ENCODE data around the gene SLAIN1.

Gene SLAIN1

GRCh38 chr13:77674852-77675251 is 22.6 kb upstream of the SLAIN1 start:
- no peaks in the 10 kb centered on the region for H3K36me3 ChIP-seq

GRCh38 chr13:77678691-77679235 is 18.7 kb upstream of the SLAIN1 start:
- Histone ChIP-seq H3K36me3 (no peaks in the 10 kb centered on the region), H3K9me3 (no peaks in the 10 kb centered on the region), H3K4me1 (no peaks in the 10 kb centered on the region), H3K4me3 (ENCODE audit: low read depth, low read length) (no peak overlapping the region), H3K27me3 (no peaks in the 10 kb centered on the region)
- TF ChIP-seq, protein P1, sequence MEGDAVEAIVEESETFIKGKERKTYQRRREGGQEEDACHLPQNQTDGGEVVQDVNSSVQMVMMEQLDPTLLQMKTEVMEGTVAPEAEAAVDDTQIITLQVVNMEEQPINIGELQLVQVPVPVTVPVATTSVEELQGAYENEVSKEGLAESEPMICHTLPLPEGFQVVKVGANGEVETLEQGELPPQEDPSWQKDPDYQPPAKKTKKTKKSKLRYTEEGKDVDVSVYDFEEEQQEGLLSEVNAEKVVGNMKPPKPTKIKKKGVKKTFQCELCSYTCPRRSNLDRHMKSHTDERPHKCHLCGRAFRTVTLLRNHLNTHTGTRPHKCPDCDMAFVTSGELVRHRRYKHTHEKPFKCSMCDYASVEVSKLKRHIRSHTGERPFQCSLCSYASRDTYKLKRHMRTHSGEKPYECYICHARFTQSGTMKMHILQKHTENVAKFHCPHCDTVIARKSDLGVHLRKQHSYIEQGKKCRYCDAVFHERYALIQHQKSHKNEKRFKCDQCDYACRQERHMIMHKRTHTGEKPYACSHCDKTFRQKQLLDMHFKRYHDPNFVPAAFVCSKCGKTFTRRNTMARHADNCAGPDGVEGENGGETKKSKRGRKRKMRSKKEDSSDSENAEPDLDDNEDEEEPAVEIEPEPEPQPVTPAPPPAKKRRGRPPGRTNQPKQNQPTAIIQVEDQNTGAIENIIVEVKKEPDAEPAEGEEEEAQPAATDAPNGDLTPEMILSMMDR (IDR thresholded peaks at IDR 0.05; ENCODE audit: low read depth, low read length) = no peak
- DNase-seq = no peak

More at GRCh38 chr13:77674852-77675251, 22.6 kb upstream of the SLAIN1 start:
- Histone ChIP-seq H3K27me3 (no peaks in the 10 kb centered on the region; the same call in 1 of the 2 replicates), H3K4me3 (ENCODE audit: low read depth, low read length) (no peak overlapping the region), H3K4me1 (no peaks in the 10 kb centered on the region), H3K9me3 (no peaks in the 10 kb centered on the region; the same call in 1 of the 2 replicates)
- TF ChIP-seq, protein P1 (IDR thresholded peaks at IDR 0.05; ENCODE audit: low read depth, low read length) = no peak
- no peak for DNase-seq

- H3K9me3 ChIP-seq = no peaks in the 10 kb centered on the region
- H3K4me3 ChIP-seq (ENCODE audit: low read depth, low read length) = no peak overlapping the region
- TF ChIP-seq, protein P1 (IDR thresholded peaks at IDR 0.05; ENCODE audit: low read depth, low read length) = no peak
- no peaks in the 10 kb centered on the region for H3K4me1 ChIP-seq
- no peaks in the 10 kb centered on the region for H3K36me3 ChIP-seq
- DNase-seq = no peak
- peaks cover 13% of the 10 kb centered on the region for H3K27me3 ChIP-seq
Observed at GRCh38 chr13:77687799-77688198, 9.7 kb upstream of the SLAIN1 start.

GRCh38 chr13:77691871-77692270 is 5.6 kb upstream of the SLAIN1 start:
- TF ChIP-seq, protein P1 (IDR thresholded peaks at IDR 0.05; ENCODE audit: low read depth, low read length) = no peak
- H3K4me3 ChIP-seq (ENCODE audit: low read depth, low read length) = no peak overlapping the region
- no peak for DNase-seq
- H3K4me1 ChIP-seq = no peaks in the 10 kb centered on the region
- H3K9me3 ChIP-seq = no peaks in the 10 kb centered on the region; the same call in 1 of the 2 replicates
- peaks cover 48% of the 10 kb centered on the region for H3K27me3 ChIP-seq
- no peaks in the 10 kb centered on the region for H3K36me3 ChIP-seq

GRCh38 chr13:77692746-77693448 is 4.6 kb upstream of the SLAIN1 start:
- Histone ChIP-seq H3K27me3 (peaks cover 49% of the 10 kb centered on the region), H3K4me1 (no peaks in the 10 kb centered on the region; the same call in 1 of the 2 replicates), H3K4me3 (ENCODE audit: low read depth, low read length) (no peak overlapping the region), H3K36me3 (no peaks in the 10 kb centered on the region), H3K9me3 (no peaks in the 10 kb centered on the region; the same call in 1 of the 2 replicates)
- no peak for DNase-seq
- TF ChIP-seq, protein P1 (IDR thresholded peaks at IDR 0.05; ENCODE audit: low read depth, low read length) = no peak

DNA sequence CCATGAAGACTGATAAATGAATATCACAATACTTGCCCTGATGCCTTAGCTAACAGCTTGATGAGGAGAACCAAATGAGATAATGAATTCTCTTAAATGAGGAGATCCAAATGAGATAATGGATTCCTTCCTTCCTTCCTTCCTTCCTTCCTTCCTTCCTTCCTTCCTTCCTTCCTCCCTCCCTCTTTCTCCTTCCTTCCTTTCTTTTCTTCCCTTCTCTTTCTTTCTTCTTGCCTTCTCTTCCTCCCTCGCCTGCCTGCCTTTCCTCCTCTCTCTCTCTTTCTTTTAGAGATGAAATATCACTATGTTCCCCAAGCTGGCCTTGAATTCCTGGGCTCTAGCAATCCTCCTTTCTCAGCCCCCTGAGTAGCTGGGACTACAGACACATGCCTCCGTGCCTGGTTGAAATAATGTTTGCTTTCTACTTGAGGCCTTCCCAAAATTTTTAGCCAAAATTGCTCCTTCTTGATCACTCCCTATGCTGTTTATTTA is 4.0 kb upstream of the SLAIN1 start:
- H3K4me1 ChIP-seq = no peaks in the 10 kb centered on the region; the same call in 1 of the 2 replicates
- no peaks in the 10 kb centered on the region for H3K36me3 ChIP-seq
- no peaks in the 10 kb centered on the region; the same call in 1 of the 2 replicates for H3K9me3 ChIP-seq
- H3K4me3 ChIP-seq (ENCODE audit: low read depth, low read length) = no peak overlapping the region
- no peak for DNase-seq
- peaks cover 49% of the 10 kb centered on the region for H3K27me3 ChIP-seq
- TF ChIP-seq, protein P1 (IDR thresholded peaks at IDR 0.05; ENCODE audit: low read depth, low read length) = no peak

Measured in BE2C (cell line).